Stimulated activated CD8-positive, alpha-beta memory T cell treated with anti-CD3 and anti-CD28 coated beads, Interleukin-2, amount 100 ng/mL, for 48 hours (primary cell): ENCODE data around the gene IGFL4.
A peak's percentile ranks its signal among the peaks of the same experiment; 100 is the strongest.

Experiments
- DNase-seq, 2 donors: peaks; one replicate each; pipeline ENCODE4 v3.0.0-alpha.2; 2020; ENCODE audit warnings: low read depth in 2 of 2

The IGFL4 gene

GRCh38 chr19:45994998-45995714, 45.6 kb downstream of the IGFL4 start, which contains the start of gene CCDC61:
CCDC61 (plus strand) TSS chr19:45995467; CDS start chr19:46003019, 7,552 bp downstream.
- peak; percentile 81 to 90 for DNase-seq

DNA sequence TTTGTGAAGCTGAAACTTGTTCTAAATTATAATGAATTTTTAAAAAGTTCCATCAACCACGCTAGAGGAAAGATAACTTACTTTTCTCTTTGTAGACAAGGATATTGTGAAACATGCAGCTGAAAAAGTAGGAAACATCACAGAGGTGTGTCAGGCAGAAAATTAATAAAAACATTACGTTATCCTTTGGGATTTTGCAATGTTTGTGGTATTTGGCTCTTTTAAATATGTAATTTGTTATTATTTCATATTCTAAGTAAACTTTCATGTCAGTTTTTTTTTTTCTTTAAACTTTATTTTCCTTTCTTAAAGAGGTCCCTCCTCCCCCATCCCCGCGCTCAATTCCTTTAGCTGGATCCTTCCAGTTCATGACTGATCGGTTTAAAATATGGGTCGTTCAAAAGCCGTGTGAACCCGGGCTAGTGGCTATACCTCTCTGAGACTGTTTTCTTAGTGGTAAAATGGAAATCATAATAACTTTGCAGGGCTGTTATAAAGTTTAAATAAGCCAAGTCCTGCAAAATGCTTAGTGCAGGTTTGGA, 46.3 kb downstream of the IGFL4 start:
- no peak for DNase-seq

- DNase-seq = no peak
These were observed 50.6 kb downstream of the IGFL4 start for GRCh38 chr19:45990113-45990728.
